GM18526 (cell line): ENCODE measurements around the gene FLCN.

Experiments
- POLR2A ChIP-seq: IDR thresholded peaks from 3 replicates; pipeline ENCODE4 v1.6.1; 2011; ENCODE audit not compliant: insufficient read length; ENCODE audit errors: extremely low read depth

The FLCN gene

GRCh38 chr17:17182598-17183136, 54.3 kb downstream of the FLCN start:
- TF ChIP-seq POLR2A = no peak

GRCh38 chr17:17181666-17182597, 55.0 kb downstream of the FLCN start:
- TF ChIP-seq POLR2A = no peak

- TF ChIP-seq POLR2A = no peak
Measured at GRCh38 chr17:17180741-17181525, 56.0 kb downstream of the FLCN start.

GRCh38 chr17:17180141-17180603, 56.8 kb downstream of the FLCN start:
- no peak for TF ChIP-seq POLR2A

- TF ChIP-seq POLR2A = no peak
Measured at GRCh38 chr17:17179371-17179827, 57.6 kb downstream of the FLCN start.

GRCh38 chr17:17177176-17177575, 59.8 kb downstream of the FLCN start:
- no peak for TF ChIP-seq POLR2A

- no peak for TF ChIP-seq POLR2A
Measured at GRCh38 chr17:17176341-17176740, 60.6 kb downstream of the FLCN start.

- no peak for TF ChIP-seq POLR2A
Measured at GRCh38 chr17:17175917-17176316, 61.1 kb downstream of the FLCN start.

GRCh38 chr17:17175340-17175739, 61.6 kb downstream of the FLCN start:
- TF ChIP-seq POLR2A = no peak

- TF ChIP-seq POLR2A = no peak
Measured at GRCh38 chr17:17173921-17174320, 63.0 kb downstream of the FLCN start.

GRCh38 chr17:17172990-17173389, 64.0 kb downstream of the FLCN start:
- no peak for TF ChIP-seq POLR2A

- no peak for TF ChIP-seq POLR2A
Measured at GRCh38 chr17:17172001-17172939, 64.7 kb downstream of the FLCN start.

- TF ChIP-seq POLR2A = no peak
Measured at GRCh38 chr17:17171186-17171585, 65.8 kb downstream of the FLCN start.

- no peak for TF ChIP-seq POLR2A
Measured at GRCh38 chr17:17170346-17170985, 66.5 kb downstream of the FLCN start.

- no peak for TF ChIP-seq POLR2A
Measured at GRCh38 chr17:17169396-17169795, 67.6 kb downstream of the FLCN start.

- no peak for TF ChIP-seq POLR2A
Measured at GRCh38 chr17:17168401-17168800, 68.6 kb downstream of the FLCN start.
